Fibroblast of skin of left quadriceps (primary cell): ENCODE data around the gene DCAF7.

ENCODE experiments used
- DNase-seq, 2 experiments: peaks; one replicate each; pipeline ENCODE4 v3.0.0-alpha.2; 2013; ENCODE audit warnings: low read depth in 2 of 2

DCAF7 gene

GRCh38 chr17:63588797-63589196 is 38.5 kb downstream of the DCAF7 start:
- DNase-seq, result no peak

- DNase-seq, result no peak
Measured at GRCh38 chr17:63589646-63590045, 39.4 kb downstream of the DCAF7 start.

- DNase-seq, result no peak
Measured at GRCh38 chr17:63592797-63593196, 42.5 kb downstream of the DCAF7 start.

GRCh38 chr17:63595132-63595531 is 44.9 kb downstream of the DCAF7 start:
- no peak for DNase-seq

- DNase-seq, result no peak
Measured at GRCh38 chr17:63596856-63597586, 46.7 kb downstream of the DCAF7 start.

GRCh38 chr17:63598281-63598680 is 48.0 kb downstream of the DCAF7 start:
- no peak for DNase-seq

GRCh38 chr17:63600569-63601438 is 50.5 kb downstream of the DCAF7 start, which contains the start of gene TACO1:
Gene TACO1, plus strand, starts transcription at chr17:63600895. Its CDS starts 189 bp downstream, at chr17:63601084.
- DNase-seq, result peak; percentile 62 to 64

- no peak for DNase-seq
Measured at GRCh38 chr17:63601439-63602371, 51.4 kb downstream of the DCAF7 start.

GRCh38 chr17:63609816-63610573 is 59.7 kb downstream of the DCAF7 start:
- no peak for DNase-seq

GRCh38 chr17:63610854-63611253 is 60.6 kb downstream of the DCAF7 start:
- no peak for DNase-seq

GRCh38 chr17:63611354-63611753 is 61.1 kb downstream of the DCAF7 start:
- no peak for DNase-seq

- DNase-seq, result no peak
Measured at GRCh38 chr17:63613663-63614062, 63.4 kb downstream of the DCAF7 start.

- no peak for DNase-seq
Measured at GRCh38 chr17:63621229-63621683, 71.0 kb downstream of the DCAF7 start.

GRCh38 chr17:63621684-63622573 is 71.7 kb downstream of the DCAF7 start, which contains the start of gene MAP3K3:
Gene MAP3K3, plus strand, starts transcription at chr17:63622417. Its CDS starts 343 bp downstream, at chr17:63622760.
- DNase-seq, result peak; percentile 100

GRCh38 chr17:63622574-63623390 is 72.5 kb downstream of the DCAF7 start:
- DNase-seq, result no peak

GRCh38 chr17:63623786-63624530 is 73.7 kb downstream of the DCAF7 start:
- DNase-seq, result no peak

GRCh38 chr17:63624531-63624880 is 74.2 kb downstream of the DCAF7 start:
- no peak for DNase-seq

GRCh38 chr17:63626551-63627180 is 76.4 kb downstream of the DCAF7 start:
- DNase-seq, result no peak
